ENCODE results near the gene MYT1. TPM values are rescaled to one million over a fixed set of nuclear protein-coding genes. Genes with fewer than 3 reads are reported as not detected.
A peak's percentile ranks its signal among the peaks of the same experiment; 100 is the strongest.

MYT1 gene
- total and polyA plus RNA-seq, 2 donors (not counting 1 experiment from before 2014, with no cell fraction given), result not detected

GRCh38 chr20:64220891-64221527 lies 56.8 kb downstream of the MYT1 start:
- Histone ChIP-seq H3K36me3 (ENCODE audit: control insufficient read depth, insufficient read depth, low read length) (no peaks in the 10 kb centered on the region), H3K4me2 (ENCODE audit: extremely low read depth, insufficient read depth, low read length) (no peak overlapping the region), H3K9me3 (ENCODE audit: control insufficient read depth, insufficient read depth, low read depth, low read length) (no peaks in the 10 kb centered on the region), H2AFZ (ENCODE audit: low read length) (no peak overlapping the region), H3K4me1 (ENCODE audit: control insufficient read depth, extremely low read depth, insufficient read depth, low read length) (peaks cover 9% of the 10 kb centered on the region), H3K27me3 (ENCODE audit: control insufficient read depth, insufficient read depth, low read length) (peaks cover 13% of the 10 kb centered on the region), H4K20me1 (ENCODE audit: control insufficient read depth, extremely low read depth, insufficient read depth, low read length) (no peaks in the 10 kb centered on the region), H3K4me3 (replicated peaks in 1 of 4; ENCODE audit: control extremely low read depth in 1 of 4, insufficient read depth in 1 of 4, low read depth in 3 of 4, low read length in 4 of 4) (no peak overlapping the region), H3K27ac (ENCODE audit: insufficient read depth, low read length) (no peak overlapping the region), H3K79me2 (ENCODE audit: control insufficient read depth, insufficient read depth, low read length) (no peaks in the 10 kb centered on the region), H3K9ac (ENCODE audit: insufficient read depth, low read length) (no peak overlapping the region)
- TF ChIP-seq, protein P1, sequence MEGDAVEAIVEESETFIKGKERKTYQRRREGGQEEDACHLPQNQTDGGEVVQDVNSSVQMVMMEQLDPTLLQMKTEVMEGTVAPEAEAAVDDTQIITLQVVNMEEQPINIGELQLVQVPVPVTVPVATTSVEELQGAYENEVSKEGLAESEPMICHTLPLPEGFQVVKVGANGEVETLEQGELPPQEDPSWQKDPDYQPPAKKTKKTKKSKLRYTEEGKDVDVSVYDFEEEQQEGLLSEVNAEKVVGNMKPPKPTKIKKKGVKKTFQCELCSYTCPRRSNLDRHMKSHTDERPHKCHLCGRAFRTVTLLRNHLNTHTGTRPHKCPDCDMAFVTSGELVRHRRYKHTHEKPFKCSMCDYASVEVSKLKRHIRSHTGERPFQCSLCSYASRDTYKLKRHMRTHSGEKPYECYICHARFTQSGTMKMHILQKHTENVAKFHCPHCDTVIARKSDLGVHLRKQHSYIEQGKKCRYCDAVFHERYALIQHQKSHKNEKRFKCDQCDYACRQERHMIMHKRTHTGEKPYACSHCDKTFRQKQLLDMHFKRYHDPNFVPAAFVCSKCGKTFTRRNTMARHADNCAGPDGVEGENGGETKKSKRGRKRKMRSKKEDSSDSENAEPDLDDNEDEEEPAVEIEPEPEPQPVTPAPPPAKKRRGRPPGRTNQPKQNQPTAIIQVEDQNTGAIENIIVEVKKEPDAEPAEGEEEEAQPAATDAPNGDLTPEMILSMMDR (conservative IDR thresholded peaks at IDR 0.05 in 1 of 2, IDR thresholded peaks at IDR 0.05 in 1 of 2; ENCODE audit: low read depth in 1 of 2, low read length in 2 of 2), result no peak
- no peak for TF ChIP-seq EZH2 (IDR thresholded peaks at IDR 0.05; ENCODE audit: low read length, missing control alignments)
- DNase-seq (ENCODE audit: low read depth in 2 of 2), result no peak

GRCh38 chr20:64222291-64222735 lies 58.1 kb downstream of the MYT1 start:
- Histone ChIP-seq H2AFZ (ENCODE audit: low read length) (no peak overlapping the region), H3K36me3 (ENCODE audit: control insufficient read depth, insufficient read depth, low read length) (no peaks in the 10 kb centered on the region), H3K9me3 (ENCODE audit: control insufficient read depth, insufficient read depth, low read depth, low read length) (no peaks in the 10 kb centered on the region), H3K9ac (ENCODE audit: insufficient read depth, low read length) (no peak overlapping the region), H4K20me1 (ENCODE audit: control insufficient read depth, extremely low read depth, insufficient read depth, low read length) (no peaks in the 10 kb centered on the region), H3K4me2 (ENCODE audit: extremely low read depth, insufficient read depth, low read length) (no peak overlapping the region), H3K27ac (ENCODE audit: insufficient read depth, low read length) (no peak overlapping the region), H3K4me3 (replicated peaks in 1 of 4; ENCODE audit: control extremely low read depth in 1 of 4, insufficient read depth in 1 of 4, low read depth in 3 of 4, low read length in 4 of 4) (no peak overlapping the region), H3K79me2 (ENCODE audit: control insufficient read depth, insufficient read depth, low read length) (no peaks in the 10 kb centered on the region), H3K4me1 (ENCODE audit: control insufficient read depth, extremely low read depth, insufficient read depth, low read length) (peaks cover 9% of the 10 kb centered on the region), H3K27me3 (ENCODE audit: control insufficient read depth, insufficient read depth, low read length) (peaks cover 13% of the 10 kb centered on the region)
- TF ChIP-seq EZH2 (IDR thresholded peaks at IDR 0.05; ENCODE audit: low read length, missing control alignments), result no peak
- TF ChIP-seq, protein P1 (conservative IDR thresholded peaks at IDR 0.05 in 1 of 2, IDR thresholded peaks at IDR 0.05 in 1 of 2; ENCODE audit: low read depth in 1 of 2, low read length in 2 of 2), result no peak
- DNase-seq (ENCODE audit: low read depth in 2 of 2), result peak; percentile 10 to 51

- TF ChIP-seq, protein P1 (conservative IDR thresholded peaks at IDR 0.05 in 1 of 2, IDR thresholded peaks at IDR 0.05 in 1 of 2; ENCODE audit: low read depth in 1 of 2, low read length in 2 of 2), result no peak
- TF ChIP-seq EZH2 (IDR thresholded peaks at IDR 0.05; ENCODE audit: low read length, missing control alignments), result no peak
- Histone ChIP-seq H3K4me1 (ENCODE audit: control insufficient read depth, extremely low read depth, insufficient read depth, low read length) (peaks cover 9% of the 10 kb centered on the region), H2AFZ (ENCODE audit: low read length) (no peak overlapping the region), H3K27ac (ENCODE audit: insufficient read depth, low read length) (no peak overlapping the region), H3K79me2 (ENCODE audit: control insufficient read depth, insufficient read depth, low read length) (no peaks in the 10 kb centered on the region), H3K4me3 (replicated peaks in 1 of 4; ENCODE audit: control extremely low read depth in 1 of 4, insufficient read depth in 1 of 4, low read depth in 3 of 4, low read length in 4 of 4) (no peak overlapping the region), H3K27me3 (ENCODE audit: control insufficient read depth, insufficient read depth, low read length) (peaks cover 13% of the 10 kb centered on the region), H3K4me2 (ENCODE audit: extremely low read depth, insufficient read depth, low read length) (no peak overlapping the region), H3K9me3 (ENCODE audit: control insufficient read depth, insufficient read depth, low read depth, low read length) (no peaks in the 10 kb centered on the region), H3K9ac (ENCODE audit: insufficient read depth, low read length) (no peak overlapping the region), H4K20me1 (ENCODE audit: control insufficient read depth, extremely low read depth, insufficient read depth, low read length) (no peaks in the 10 kb centered on the region), H3K36me3 (ENCODE audit: control insufficient read depth, insufficient read depth, low read length) (no peaks in the 10 kb centered on the region)
- peak in 1 of 2 donors; percentile 10 for DNase-seq (ENCODE audit: low read depth in 2 of 2)
These were observed 58.7 kb downstream of the MYT1 start for GRCh38 chr20:64222851-64223525.
